ENCODE data around the gene SRD5A1.

The SRD5A1 gene

DNA sequence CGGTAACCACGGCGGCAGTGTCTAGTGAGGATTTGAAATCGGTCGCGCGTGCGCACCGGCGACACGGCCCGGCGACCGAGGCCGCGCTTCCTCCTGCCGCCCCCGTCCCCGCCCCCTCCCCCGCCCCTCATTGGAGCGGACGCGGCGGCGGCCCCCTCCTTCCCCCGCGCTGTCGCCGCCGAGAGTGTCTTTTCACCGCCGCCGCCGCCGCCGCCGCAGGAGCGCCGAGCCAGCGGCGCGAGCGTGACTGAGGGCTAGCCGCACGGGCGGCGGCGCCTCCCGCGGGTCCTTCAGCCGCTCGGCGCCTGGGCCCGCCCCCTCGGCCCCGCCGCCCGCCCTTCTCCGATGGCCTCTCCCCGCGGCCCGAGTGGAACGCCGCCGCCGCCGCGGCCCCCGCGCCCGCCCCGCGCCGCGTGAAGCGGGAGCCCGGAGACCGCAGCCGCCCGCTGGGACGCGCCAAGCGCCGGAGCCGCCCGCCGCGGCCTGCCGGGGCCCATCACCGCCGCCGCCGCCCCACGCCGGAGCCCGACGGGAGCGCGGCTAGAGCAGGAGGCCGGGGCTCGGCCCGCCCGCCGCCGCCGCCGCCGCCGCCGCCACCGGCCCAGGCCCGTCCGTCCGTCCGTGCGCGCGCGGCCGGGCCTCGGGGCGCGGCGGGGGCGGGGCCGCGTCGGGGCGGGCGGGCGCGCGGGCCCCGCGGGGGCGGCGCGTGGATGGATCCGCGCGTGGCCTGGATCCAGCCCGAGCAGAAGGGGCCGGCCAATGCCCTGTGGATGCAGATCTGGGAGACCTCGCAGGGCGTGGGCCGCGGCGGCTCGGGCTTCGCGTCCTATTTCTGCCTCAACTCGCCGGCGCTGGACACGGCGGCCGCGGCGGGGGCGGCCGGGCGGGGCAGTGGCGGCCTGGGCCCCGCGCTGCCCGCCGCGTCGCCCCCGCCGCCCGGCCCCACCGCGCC is 80.3 kb downstream of the SRD5A1 start, which contains the start of gene TENT4A:
TENT4A (plus strand) TSS at position 159 of the 952 bp plus-strand sequence; CDS start at position 711, 552 bp downstream.
- no peak for DNase-seq (ENCODE audit: low read depth in 2 of 2)

DNA sequence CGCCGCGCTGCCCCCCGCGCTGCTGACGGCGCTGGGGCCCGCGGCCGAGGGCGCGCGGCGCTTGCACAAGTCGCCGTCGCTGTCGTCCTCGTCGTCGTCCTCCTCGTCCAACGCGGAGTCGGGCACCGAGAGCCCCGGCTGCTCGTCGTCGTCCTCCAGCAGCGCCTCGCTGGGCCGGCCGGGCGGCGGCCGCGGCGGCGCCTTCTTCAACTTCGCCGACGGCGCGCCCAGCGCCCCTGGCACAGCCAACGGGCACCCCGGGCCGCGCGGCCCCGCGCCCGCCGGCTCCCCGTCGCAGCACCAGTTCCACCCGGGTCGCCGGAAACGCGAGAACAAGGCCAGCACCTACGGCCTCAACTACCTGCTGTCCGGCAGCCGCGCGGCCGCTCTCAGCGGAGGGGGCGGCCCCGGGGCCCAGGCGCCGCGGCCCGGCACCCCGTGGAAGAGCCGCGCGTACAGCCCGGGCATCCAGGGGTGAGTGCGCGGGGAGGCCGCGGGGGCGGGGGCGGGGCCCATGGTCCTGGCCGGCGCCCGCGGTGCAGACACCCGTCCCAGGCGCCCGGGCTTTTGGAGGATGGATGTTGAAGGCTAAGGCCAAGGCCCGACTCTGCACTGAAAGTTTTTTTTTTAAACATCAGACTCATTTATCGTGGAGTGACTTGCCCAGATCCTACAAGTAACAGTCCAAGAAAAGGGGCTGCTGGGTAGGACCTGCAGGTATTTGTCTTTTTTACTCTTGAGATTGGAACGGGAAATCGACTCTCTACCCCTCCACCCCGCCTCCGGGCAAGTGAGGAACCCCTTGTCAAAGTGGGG is 81.2 kb downstream of the SRD5A1 start:
- DNase-seq (ENCODE audit: low read depth in 2 of 2): no peak

DNA sequence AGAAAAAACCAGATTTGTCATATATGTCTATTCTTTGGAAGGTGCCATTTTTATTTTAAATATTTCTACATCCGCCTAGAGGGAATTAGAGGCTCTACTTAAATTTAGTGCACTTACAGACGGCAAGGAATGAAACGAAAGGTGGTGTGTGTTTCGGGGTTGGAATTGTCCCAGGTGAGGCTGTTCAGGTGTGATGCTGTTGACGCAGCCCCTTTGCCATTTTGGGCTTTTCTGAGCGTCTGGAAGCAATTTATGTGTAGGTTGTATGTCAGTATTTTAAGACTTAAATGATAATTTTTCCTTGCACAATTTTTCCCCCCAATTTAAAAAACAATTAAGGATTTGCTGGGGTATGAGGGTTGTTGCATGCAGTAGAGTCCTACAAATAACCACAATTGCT is 82.0 kb downstream of the SRD5A1 start:
- DNase-seq (ENCODE audit: low read depth in 2 of 2): no peak

DNA sequence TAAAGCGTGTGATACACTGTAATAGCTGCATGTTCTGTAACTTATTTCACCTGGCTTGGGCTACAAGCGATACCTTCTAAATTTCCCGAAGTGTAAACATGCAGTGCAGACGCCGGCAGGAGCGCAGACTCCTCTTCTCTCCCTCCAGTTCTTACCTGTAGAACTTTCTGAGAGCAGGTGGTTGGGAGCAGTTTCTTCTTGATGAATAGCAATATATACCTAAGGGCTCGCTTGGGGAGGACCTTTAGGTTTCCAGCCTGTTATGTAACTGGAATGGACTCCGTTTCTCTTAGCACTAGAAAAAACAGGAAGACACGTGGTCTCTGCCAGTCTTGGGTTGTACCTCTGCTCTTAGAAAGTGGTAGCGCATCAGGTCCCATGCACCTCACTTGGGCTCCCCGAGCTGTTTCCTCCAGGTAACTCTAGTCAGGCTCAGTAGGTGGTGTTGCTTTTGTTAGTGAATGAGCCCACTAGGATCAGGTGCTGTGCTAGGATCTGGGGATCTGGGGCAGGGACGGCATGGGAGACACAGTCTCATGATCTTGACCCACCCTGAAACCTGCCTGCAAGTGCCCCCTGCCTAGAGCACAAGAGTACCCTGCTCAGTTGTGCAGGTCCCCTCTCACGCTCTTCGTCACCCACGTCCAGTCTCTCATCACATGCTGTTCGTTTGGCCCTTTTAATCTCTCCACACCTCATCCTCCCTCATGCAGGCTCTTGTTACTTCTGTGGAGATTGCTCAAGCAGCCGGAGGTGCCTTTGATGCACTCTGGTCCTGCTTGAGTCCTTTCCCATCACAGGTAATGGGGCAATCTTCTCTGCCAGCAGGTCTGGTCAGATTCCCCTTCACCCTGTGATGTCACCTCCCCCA is 82.8 kb downstream of the SRD5A1 start:
- no peak for DNase-seq (ENCODE audit: low read depth in 2 of 2)

DNA sequence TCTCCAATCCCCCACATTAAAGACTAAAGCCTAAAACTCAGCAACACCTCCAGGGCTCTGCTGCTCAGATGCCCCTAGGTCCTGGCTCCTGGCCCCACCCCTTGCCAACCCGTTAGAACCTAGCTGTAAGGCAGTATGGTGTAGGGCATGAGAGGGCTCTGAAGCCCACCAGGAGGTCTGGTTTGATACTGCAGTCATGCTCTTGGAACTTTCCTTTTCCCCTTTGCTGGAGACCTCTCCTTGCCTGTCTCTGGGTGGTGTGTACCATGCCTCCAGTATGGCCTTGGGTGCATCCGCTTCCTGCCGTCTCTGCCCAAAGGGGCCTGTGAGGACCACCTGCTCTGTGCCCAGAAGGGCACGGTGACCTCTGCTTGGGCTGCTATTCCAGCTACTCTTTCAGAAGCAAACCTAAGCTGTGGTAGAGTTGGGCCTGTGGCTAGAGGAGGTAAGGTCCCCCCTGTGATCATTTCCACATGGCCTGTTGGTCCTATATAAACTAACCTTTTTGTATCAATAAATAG is 83.4 kb downstream of the SRD5A1 start:
- no peak for DNase-seq (ENCODE audit: low read depth in 2 of 2)

DNA sequence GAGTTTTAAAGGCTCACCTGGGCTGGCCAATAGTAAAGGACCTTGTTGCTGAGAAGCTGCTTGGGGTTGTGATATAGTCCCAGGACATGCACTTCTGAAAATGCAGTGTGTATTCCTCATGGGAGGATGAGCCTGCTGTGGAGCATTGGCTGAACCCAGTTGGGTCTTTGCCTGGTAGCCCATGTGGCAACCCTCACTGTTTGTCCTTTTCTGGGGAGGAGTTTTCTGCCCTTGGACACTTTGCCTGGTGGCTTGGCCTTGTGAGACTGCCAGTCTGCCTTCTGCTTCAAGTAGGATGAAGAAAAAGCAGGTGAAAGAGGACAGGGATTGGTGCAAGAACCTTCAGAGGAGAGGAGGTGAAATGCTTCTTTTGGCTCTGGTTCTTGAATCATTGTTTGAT is 84.0 kb downstream of the SRD5A1 start:
- DNase-seq (ENCODE audit: low read depth in 2 of 2): no peak

DNA sequence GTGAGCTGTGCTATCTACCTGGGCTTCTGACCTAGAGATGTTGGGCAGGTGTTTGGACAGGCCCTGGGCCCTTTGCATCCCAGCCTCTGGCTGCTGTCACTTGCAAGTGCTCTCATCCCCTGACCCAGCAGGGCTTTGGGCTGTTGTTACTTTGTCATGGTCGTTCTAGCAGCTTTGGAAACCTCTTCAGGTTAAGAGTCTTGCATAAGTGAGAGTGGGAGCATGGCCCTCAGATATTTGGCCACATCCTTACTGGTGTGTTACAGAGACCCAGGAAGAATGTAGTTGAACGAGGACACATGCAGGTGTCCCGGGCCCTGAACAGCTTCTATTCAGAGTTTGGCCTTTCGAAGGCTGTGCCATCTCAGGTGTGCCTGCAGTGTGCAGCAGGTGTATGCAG is 84.4 kb downstream of the SRD5A1 start:
- no peak for DNase-seq (ENCODE audit: low read depth in 2 of 2)

DNA sequence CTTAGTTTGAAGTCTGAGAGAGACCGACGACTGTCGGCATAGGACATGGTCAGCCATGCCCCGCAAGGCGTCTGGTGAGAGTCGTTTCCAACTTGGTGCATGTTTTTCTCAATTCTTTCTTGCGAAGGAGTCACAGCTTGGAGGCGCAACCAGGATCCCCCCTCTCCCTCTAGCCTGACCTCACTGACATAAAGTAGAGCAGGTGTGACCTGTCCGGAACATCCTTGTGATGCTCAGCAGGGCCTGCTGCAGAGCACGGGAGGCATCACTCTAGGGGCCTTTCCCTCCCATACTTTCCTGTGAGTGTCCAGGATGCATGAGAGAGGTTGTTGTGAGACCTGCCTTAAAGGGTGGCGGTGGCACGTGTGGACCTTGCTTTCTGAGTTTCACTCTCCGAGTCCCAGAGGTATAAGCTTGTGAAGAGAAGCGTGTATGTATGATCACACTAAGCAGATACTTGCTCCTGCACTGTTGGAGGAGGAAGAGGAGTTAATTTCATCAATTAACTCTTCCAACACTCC is 85.0 kb downstream of the SRD5A1 start:
- no peak for DNase-seq (ENCODE audit: low read depth in 2 of 2)

DNA sequence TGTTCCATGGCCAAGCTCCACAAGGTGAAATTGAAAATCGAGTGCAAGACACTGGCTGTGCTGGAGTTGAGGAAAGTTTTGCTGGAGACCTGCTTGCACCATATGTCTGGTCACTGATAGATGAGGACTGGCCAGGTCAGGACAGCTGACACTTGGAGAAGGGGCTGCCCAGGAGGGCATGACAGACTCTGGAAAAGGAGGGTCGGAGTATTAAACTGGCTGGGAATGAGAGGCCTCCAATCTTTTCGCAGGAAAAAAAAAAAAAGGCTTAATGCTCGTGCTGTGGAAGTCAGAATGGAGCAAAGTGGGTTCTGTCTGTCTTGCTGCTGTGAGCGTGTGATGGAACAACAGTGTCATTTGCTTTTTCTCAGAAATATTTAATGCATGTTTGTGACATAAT is 85.5 kb downstream of the SRD5A1 start:
- DNase-seq (ENCODE audit: low read depth in 2 of 2): no peak

DNA sequence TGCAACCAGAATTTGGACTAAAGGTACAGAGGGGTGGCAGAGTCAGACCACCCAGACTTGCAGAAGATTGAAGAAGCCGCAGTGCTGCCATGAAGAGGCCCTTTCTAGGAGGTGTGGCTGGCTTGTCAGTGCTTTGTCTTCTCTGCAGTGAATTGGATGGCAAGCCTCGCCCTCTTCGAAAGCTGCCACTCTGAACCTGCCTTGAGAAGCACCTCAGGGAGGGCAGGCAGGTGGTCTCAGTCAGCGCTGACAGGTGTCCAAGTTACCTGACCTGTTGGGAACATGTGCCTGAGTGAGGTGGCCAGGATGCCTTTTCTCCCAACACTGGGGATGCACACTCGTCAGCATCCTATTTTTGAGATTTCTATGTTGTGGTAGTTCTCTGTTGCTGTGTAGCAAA is 86.2 kb downstream of the SRD5A1 start:
- DNase-seq (ENCODE audit: low read depth in 2 of 2): no peak

DNA sequence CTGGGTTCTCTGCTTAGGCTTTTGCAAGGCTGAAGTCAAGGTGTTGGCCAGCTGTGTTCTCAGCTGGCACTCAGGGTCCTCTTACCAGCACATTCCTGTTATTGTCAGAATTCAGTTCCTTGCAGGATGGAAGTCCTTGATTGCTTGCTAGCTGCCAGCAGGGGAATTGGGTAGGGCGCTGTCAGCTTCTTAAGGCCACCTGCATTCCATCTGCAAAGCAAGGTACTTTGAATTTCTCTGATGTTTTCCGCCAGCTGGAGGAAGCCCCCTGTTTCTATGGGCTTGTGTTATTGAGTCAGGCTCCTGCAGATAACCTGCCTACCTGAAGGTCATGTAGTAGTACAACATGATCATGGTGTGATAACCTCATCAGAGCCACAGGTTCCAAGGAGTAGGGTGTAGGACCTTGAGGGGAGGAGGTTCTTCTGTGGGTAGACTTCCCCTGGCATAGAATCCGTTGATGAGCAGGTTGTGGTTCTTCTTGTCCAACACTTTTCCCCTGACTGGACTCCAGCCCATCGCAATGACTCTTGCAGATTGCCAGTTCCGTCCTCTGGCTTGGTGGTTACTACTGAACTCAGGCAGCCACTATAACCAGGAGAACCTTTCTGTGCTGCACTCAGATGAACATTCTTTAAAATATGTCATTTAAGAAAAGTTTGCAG is 86.8 kb downstream of the SRD5A1 start:
- DNase-seq (ENCODE audit: low read depth in 2 of 2): no peak

DNA sequence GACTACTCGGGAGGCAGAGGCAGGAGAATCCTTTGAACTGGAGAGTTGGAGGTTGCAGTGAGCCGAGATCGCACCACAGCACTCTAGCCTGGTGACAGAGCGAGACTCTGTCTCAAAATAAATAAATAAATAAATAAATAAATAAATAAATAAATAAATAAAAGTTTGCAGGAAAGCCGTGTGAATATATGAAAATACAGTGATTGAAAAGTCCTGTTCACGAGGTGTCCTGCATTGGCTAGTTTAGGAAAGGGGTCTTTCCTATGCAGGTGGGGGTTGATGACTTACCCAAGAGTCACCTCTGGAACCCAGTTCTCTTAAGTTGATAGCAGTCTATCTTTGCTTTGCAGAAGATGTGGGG is 87.3 kb downstream of the SRD5A1 start:
- DNase-seq (ENCODE audit: low read depth in 2 of 2): no peak

DNA sequence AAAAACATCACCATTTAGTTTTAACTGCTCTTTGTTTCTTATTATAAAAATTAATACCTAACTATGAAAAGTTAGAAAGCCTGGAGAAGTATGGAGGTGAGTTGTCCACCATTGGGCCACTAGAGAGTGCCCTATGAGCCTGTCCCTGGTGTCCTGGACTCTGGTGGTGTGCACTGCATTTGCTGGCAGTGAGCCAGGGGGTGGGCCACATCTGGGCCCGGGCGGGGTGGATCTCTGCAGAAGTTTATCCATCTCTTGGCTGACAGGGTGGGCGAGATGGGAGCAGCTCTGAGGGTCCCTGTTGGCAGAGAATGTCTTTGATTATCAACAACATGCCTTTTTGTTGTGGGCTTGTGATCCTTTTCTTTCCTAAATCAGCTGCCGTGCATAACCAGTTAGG is 88.2 kb downstream of the SRD5A1 start:
- DNase-seq (ENCODE audit: low read depth in 2 of 2): no peak

DNA sequence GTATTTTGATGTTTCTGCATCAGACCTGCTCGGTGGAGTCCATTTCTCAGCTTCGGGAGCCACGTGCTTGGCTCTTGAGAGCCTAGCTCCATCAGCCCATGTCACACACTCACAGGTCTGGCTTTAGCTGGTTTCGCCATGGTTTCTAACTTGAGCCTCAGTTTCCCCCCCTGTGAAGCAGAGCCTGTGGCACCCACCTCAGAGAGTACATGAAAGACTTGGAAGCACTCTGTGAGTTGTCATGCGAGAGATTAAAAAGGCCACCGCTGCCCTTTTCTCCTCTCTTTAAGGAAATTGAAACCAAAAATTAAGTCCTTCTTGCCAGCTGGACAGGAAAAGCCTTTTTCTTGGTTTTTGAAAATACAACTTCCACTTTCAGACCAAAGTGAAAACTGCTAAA is 88.8 kb downstream of the SRD5A1 start:
- DNase-seq (ENCODE audit: low read depth in 2 of 2): no peak

DNA sequence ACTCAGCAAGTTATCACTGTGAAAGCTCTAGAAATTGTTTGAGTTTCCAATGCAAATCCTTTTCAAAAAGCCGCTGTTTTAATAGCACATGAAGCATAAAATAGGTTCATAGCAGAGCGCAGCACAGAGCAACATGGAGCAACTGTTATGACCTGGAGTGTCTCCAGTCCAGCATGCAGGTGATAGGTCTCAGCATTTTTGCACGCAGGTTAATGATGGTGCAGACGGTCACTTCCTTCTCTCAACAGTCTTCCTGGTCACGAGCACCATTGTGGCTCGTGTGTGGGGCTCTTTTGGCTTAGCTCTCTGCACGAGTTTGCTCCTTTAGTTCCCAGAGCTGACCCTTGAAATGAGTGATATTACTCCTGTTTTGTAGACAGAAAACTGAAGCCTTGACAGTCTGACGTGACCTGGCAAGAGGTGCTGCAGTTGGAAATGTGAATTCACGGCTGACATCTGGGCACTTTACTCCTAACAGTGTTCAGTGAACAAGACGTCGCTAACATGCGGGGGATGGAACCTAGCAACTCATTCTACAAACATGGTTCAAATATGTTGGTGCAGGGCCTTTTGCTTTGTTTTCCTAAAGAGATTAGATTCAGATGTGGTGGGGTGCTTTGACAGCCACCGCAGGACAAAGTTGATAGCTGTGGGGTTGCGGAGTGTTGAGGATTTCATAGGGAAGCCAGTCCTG is 90.0 kb downstream of the SRD5A1 start:
- no peak for DNase-seq (ENCODE audit: low read depth in 2 of 2)

DNA sequence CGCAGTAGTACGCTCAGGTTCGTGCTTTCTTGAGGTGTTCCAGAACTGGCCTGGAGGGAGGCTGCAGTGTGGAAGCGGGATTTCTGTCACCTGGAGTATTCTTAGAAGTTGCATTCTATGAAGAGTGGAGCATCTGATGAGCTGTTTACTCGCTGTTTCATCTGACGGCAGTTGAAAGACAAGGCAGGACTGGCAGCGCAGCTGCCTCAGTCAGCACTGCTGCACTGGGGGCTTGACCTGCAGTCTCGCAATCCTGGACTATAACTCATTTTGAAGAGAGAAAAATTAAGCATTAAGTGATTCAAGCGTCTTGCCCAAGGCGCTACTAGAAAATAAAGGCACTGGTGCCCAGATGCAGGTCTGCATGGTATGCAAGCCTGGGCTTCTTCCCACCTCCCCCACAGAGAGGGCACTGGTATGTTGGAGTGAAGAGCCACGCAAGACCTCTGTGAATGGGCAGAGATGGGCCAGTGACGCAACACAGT is 90.6 kb downstream of the SRD5A1 start:
- no peak for DNase-seq (ENCODE audit: low read depth in 2 of 2)

Data from fibroblast of skin of left quadriceps (primary cell).